Endothelial cell of umbilical vein (primary cell): ENCODE data around the gene NKX3-2. TPM values are rescaled to one million over a fixed set of nuclear protein-coding genes. Genes with fewer than 3 reads are reported as not detected.

ENCODE experiments used
- BruUV-seq: library from RNA; stranded (reverse); fragments of 400-500 nt; replicated peaks from 2 replicates; lab custom pipeline; 2021; lab: Mats Ljungman, UMichigan
- CTCF ChIA-PET: fragments of 300-600, 350-600 bp; sonication (Branson Sonifier 250); formaldehyde crosslinking; loops from one replicate; lab custom pipeline; 2021; ENCODE audit warnings: antibody characterized with exemption, inconsistent platforms; lab: Charles Lee
- POLR2A ChIA-PET: fragments of 300-600, 350-600 bp; sonication (Branson Sonifier 250); formaldehyde crosslinking; loops from one replicate; lab custom pipeline; 2021; ENCODE audit warnings: antibody characterized with exemption, inconsistent platforms; lab: Charles Lee
- DNase-seq: peaks from one replicate; pipeline ENCODE4 v3.0.0-alpha.2; 2011; ENCODE audit warnings: low read depth, low spot score
- FAIRE-seq: peaks from 2 replicates; lab custom pipeline; 2011; peaks lifted over from hg19 to GRCh38; lab: Jason Lieb, UNC
- H2AFZ ChIP-seq: 2 replicates; pipeline ENCODE4 v1.6.0; 2012; ENCODE audit warnings: low read depth, low read length, control low read depth, inconsistent platforms
- H3K27ac ChIP-seq: 2 replicates; pipeline ENCODE4 v1.5.1; 2011; ENCODE audit warnings: low read depth, mild to moderate bottlenecking, control low read depth, low read length, moderate library complexity; ENCODE audit not compliant: insufficient read depth
- H3K27me3 ChIP-seq, 2 experiments: 2 replicates each; pipeline versions ENCODE4 v1.6.0 to v1.6.1; 2011; ENCODE audit warnings: low read length in 2 of 2, mixed read lengths in 1 of 2; ENCODE audit not compliant: control insufficient read depth in 2 of 2, insufficient read depth in 2 of 2
- H3K36me3 ChIP-seq, 2 experiments: 2 replicates in 1 of 2; 3 replicates in 1 of 2; pipeline ENCODE4 v1.5.1; 2011; ENCODE audit warnings: low read length in 2 of 2, mild to moderate bottlenecking in 1 of 2, moderate library complexity in 1 of 2; ENCODE audit not compliant: control insufficient read depth in 2 of 2, insufficient read depth in 2 of 2; ENCODE audit errors: extremely low read depth in 1 of 2
- H3K4me1 ChIP-seq: 3 replicates; pipeline ENCODE4 v1.5.1; 2011; ENCODE audit warnings: mild to moderate bottlenecking, low read length; ENCODE audit not compliant: control insufficient read depth, insufficient read depth; ENCODE audit errors: extremely low read depth
- H3K4me2 ChIP-seq: 2 replicates; pipeline ENCODE4 v1.6.1; 2011; ENCODE audit warnings: low read length, control low read depth, mixed read lengths; ENCODE audit not compliant: insufficient read depth
- H3K4me3 ChIP-seq, 3 experiments: fragments of 200-600 bp in 1 of 3; sonication (generic), shearing (Covaris generic) in 1 of 3; replicated peaks in 1 of 3; 2 replicates each; pipeline ENCODE4 v1.5.1; 2011 to 2016; ENCODE audit warnings: control low read depth in 3 of 3, low read length in 3 of 3, mild to moderate bottlenecking in 2 of 3, inconsistent platforms in 1 of 3, low read depth in 1 of 3, moderate library complexity in 1 of 3; ENCODE audit not compliant: insufficient read depth in 1 of 3
- H3K79me2 ChIP-seq: 2 replicates; pipeline ENCODE4 v1.6.0; 2012; ENCODE audit warnings: low read length, inconsistent platforms; ENCODE audit not compliant: control insufficient read depth, insufficient read depth
- H3K9ac ChIP-seq: replicated peaks from 2 replicates; pipeline ENCODE3; 2011; ENCODE audit warnings: low read length, control low read depth; ENCODE audit not compliant: insufficient read depth; ENCODE audit errors: extremely low read depth
- H3K9me1 ChIP-seq: replicated peaks from 3 replicates; pipeline ENCODE4 v1.6.0; 2011; ENCODE audit warnings: mild to moderate bottlenecking, low read length; ENCODE audit not compliant: control insufficient read depth, insufficient read depth; ENCODE audit errors: extremely low read depth
- H3K9me3 ChIP-seq: replicated peaks from 2 replicates; pipeline ENCODE4 v1.5.1; 2012; ENCODE audit warnings: low read length, inconsistent platforms; ENCODE audit not compliant: control insufficient read depth, insufficient read depth
- H4K20me1 ChIP-seq: replicated peaks from 2 replicates; pipeline ENCODE3; 2011; ENCODE audit warnings: mild to moderate bottlenecking, low read length; ENCODE audit not compliant: control insufficient read depth, insufficient read depth; ENCODE audit errors: extremely low read depth
- CTCF ChIP-seq, 2 donors: IDR thresholded peaks; 1 replicate in 1 of 2; 2 replicates in 1 of 2; pipeline ENCODE4 v1.5.1; 2011; ENCODE audit warnings: low read length in 2 of 2, mild to moderate bottlenecking in 2 of 2, moderate library complexity in 2 of 2, control low read depth in 1 of 2, inconsistent platforms in 1 of 2, low read depth in 1 of 2; ENCODE audit not compliant: insufficient read depth in 1 of 2; ENCODE audit errors: extremely low read depth in 1 of 2
- EZH2 ChIP-seq: IDR thresholded peaks from 2 replicates; pipeline ENCODE4 v1.6.1; 2012; ENCODE audit warnings: borderline replicate concordance, low read depth, mild to moderate bottlenecking, moderate library complexity, low read length, inconsistent platforms; ENCODE audit not compliant: severe bottlenecking
- FOS ChIP-seq: IDR thresholded peaks from 2 replicates; pipeline ENCODE4 v1.6.1; 2011; ENCODE audit warnings: mild to moderate bottlenecking, low read length, moderate library complexity, borderline replicate concordance; ENCODE audit not compliant: insufficient read depth
- GATA2 ChIP-seq: IDR thresholded peaks from 2 replicates; pipeline ENCODE4 v1.7.0; 2011; ENCODE audit warnings: low read depth, mild to moderate bottlenecking, moderate library complexity, mixed read lengths, low read length; ENCODE audit not compliant: insufficient read length, insufficient read depth
- JUN ChIP-seq: IDR thresholded peaks from 2 replicates; pipeline ENCODE4 v1.6.1; 2011; ENCODE audit warnings: borderline replicate concordance, low read depth; ENCODE audit not compliant: insufficient read length, insufficient read depth
- MYC ChIP-seq: IDR thresholded peaks from one replicate; pipeline ENCODE4 v1.6.1; 2011; ENCODE audit warnings: mild to moderate bottlenecking, low read depth, low read length
- POLR2A ChIP-seq: IDR thresholded peaks from 2 replicates; pipeline ENCODE4 v1.6.1; 2012; ENCODE audit warnings: low read depth, mild to moderate bottlenecking, control low read depth, low read length
- POLR2AphosphoS5 ChIP-seq: IDR thresholded peaks from 2 replicates; pipeline ENCODE4 v1.6.1; 2012; ENCODE audit warnings: low read depth, mild to moderate bottlenecking, control low read depth, low read length, moderate library complexity; ENCODE audit not compliant: insufficient read depth
- dilution Hi-C: fragments of 300-500 bp; cut with MboI; formaldehyde crosslinking; loops from one replicate; pipeline ENCODE4 v1.15.0; 2019; ENCODE audit warnings: low sequenced_read_pairs; ENCODE audit not compliant: extremely low pct_ligation_motif_present
- intact Hi-C: fragments of 100-400 bp; cut with micrococcal nuclease; formaldehyde crosslinking; loops from one replicate; pipeline ENCODE4 v1.10.0; 2022
- polyA plus RNA-seq, 4 experiments: library from polyadenylated mRNA; depleted of rRNA in 3 of 4; stranded (reverse) in 3 of 4; unstranded in 1 of 4; fragments of >200 nt; gene quantifications; 2 replicates each; pipeline versions ENCODE4 v1.2.1 to v1.2.3, GENCODE V29; 2011 to 2012; ENCODE audit warnings: missing spikeins in 1 of 4
- total RNA-seq: library from RNA; stranded (reverse); gene quantifications from 2 replicates; pipeline ENCODE4 v1.2.3, GENCODE V29; 2021
- TF ChIP-seq, protein P1 (sequence below): IDR thresholded peaks from 2 replicates; pipeline ENCODE4 v1.6.1; 2011; ENCODE audit not compliant: insufficient read depth, insufficient read length

NKX3-2 gene
- total and polyA plus RNA-seq, 2 donors (not counting 3 experiments of a cell fraction or from before 2014, with no cell fraction given) = not detected

GRCh38 chr4:13541176-13541604 is 3.1 kb downstream of the NKX3-2 start:
- POLR2A ChIA-PET = no interaction called here
- Histone ChIP-seq H3K4me3 (no peak overlapping the region), H3K4me2 (no peak overlapping the region), H3K27me3 (peaks cover 87 to 95% of the 10 kb centered on the region in 2 experiments), H3K9me3 (no peaks in the 10 kb centered on the region), H3K36me3 (no peaks in the 10 kb centered on the region), H3K27ac (no peak overlapping the region), H3K9ac (no peak overlapping the region), H2AFZ (no peak overlapping the region), H3K9me1 (no peaks in the 10 kb centered on the region), H3K79me2 (no peaks in the 10 kb centered on the region), H4K20me1 (no peaks in the 10 kb centered on the region), H3K4me1 (peaks cover 4% of the 10 kb centered on the region)
- no peak for FAIRE-seq
- DNase-seq = no peak
- CTCF ChIA-PET = interaction anchor here (1.9 kb wide), 1 partner anchor 688 kb away, joined by 10 read pairs; no protein-coding TSS in a partner anchor
- intact Hi-C loops (no loop called here), dilution Hi-C loops (no loop called here)
- TF ChIP-seq POLR2A = no peak
- TF ChIP-seq CTCF (IDR thresholded peaks at IDR 0.05; ENCODE audit: extremely low read depth in 1 of 2, insufficient read depth in 1 of 2, low read depth in 1 of 2, low read length in 2 of 2) = no peak
- no peak for TF ChIP-seq JUN
- no peak for TF ChIP-seq POLR2AphosphoS5
- no peak for TF ChIP-seq GATA2
- TF ChIP-seq FOS = no peak
- no peak for TF ChIP-seq MYC
- TF ChIP-seq, protein P1, sequence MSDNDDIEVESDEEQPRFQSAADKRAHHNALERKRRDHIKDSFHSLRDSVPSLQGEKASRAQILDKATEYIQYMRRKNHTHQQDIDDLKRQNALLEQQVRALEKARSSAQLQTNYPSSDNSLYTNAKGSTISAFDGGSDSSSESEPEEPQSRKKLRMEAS = no peak
- TF ChIP-seq EZH2 = no peak
- BruUV-seq = no TSS peak
